ENCODE measurements around the gene CLEC7A. TPM values are rescaled to one million over a fixed set of nuclear protein-coding genes. Genes with fewer than 3 reads are reported as not detected.

Gene CLEC7A
- total RNA-seq, 1 experiment from 2014 or later: not detected

DNA sequence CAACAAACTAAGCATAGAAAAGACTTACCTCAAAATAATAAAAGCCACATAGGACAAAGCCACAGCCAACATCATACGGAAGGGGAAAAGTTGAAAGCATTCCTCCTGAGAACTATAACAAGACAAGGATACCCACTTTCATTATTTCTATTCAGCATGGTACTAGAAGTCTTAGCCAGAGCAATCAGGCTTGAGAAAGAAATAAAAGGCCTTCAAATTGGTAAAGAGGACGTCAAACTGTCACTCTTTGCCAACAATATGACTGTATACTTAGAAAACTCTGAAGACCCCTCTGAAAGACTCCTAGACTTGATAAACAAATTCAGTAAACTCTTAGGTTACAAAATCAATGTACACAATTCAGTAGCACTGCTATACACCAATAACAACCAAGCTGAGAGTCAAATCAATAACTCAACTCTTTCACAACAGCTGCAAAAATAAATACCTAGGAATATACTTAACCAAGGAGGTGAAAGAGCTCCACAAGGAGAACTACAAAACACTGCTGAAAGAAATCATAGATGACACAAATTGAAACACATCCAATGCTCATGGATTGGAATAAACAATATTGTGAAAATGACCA lies 19.6 kb downstream of the CLEC7A start:
- Histone ChIP-seq H3K23ac (ENCODE audit: insufficient read length, low read depth, low read length) (no peak overlapping the region), H2BK5ac (ENCODE audit: insufficient read length, low read length) (no peak overlapping the region), H2AK5ac (ENCODE audit: insufficient read length, low read length) (no peak overlapping the region), H3K4me2 (ENCODE audit: insufficient read depth, insufficient read length, low read length) (no peak overlapping the region), H2BK120ac (ENCODE audit: low read depth, low read length, poor library complexity, severe bottlenecking) (no peak overlapping the region), H2AFZ (ENCODE audit: low read length) (no peak overlapping the region), H3K56ac (ENCODE audit: insufficient read length, low read depth, low read length) (no peak overlapping the region), H2BK15ac (ENCODE audit: low read depth, low read length) (no peak overlapping the region), H3K18ac (ENCODE audit: insufficient read length, low read depth, low read length) (no peak overlapping the region), H4K8ac (replicated peaks; ENCODE audit: insufficient read length, low read depth, low read length) (no peak overlapping the region), H3K23me2 (ENCODE audit: insufficient read length, low read depth, low read length, poor library complexity, severe bottlenecking) (no peaks in the 10 kb centered on the region), H3K27ac (ENCODE audit: insufficient read length, low read depth, low read length) (no peak overlapping the region), H4K91ac (ENCODE audit: insufficient read length, low read depth, low read length) (no peak overlapping the region), H3T11ph (ENCODE audit: low read length) (no peak overlapping the region), H3K79me1 (ENCODE audit: insufficient read depth, low read depth, low read length, poor library complexity, severe bottlenecking) (no peaks in the 10 kb centered on the region), H4K20me1 (ENCODE audit: control insufficient read depth, insufficient read depth, insufficient read length) (no peaks in the 10 kb centered on the region), H3K27me3 (ENCODE audit: insufficient read depth, low read length) (no peaks in the 10 kb centered on the region), H3K4ac (ENCODE audit: low read depth, low read length) (no peak overlapping the region), H4K5ac (ENCODE audit: insufficient read length, low read depth, low read length) (no peak overlapping the region), H3K79me2 (ENCODE audit: insufficient read depth, low read length) (no peaks in the 10 kb centered on the region), H2BK20ac (ENCODE audit: low read depth, low read length, poor library complexity, severe bottlenecking) (no peak overlapping the region), H3K9ac (ENCODE audit: extremely low read depth, insufficient read length, low read length) (no peak overlapping the region), H3K9me3 (ENCODE audit: control insufficient read depth, low read depth, low read length) (no peaks in the 10 kb centered on the region), H2BK12ac (ENCODE audit: insufficient read length, low read depth, low read length) (no peak overlapping the region), H3K4me1 (ENCODE audit: insufficient read depth, low read length) (no peaks in the 10 kb centered on the region), H3K14ac (ENCODE audit: insufficient read depth, low read length) (no peak overlapping the region)
- H3K4me3 Mint-ChIP-seq: no peak overlapping the region
- DNase-seq: no peak
- H3K9me3 Mint-ChIP-seq: peaks cover 7% of the 10 kb centered on the region in 2 experiments
- H3K27ac Mint-ChIP-seq: no peak overlapping the region
- TF ChIP-seq, protein P1, sequence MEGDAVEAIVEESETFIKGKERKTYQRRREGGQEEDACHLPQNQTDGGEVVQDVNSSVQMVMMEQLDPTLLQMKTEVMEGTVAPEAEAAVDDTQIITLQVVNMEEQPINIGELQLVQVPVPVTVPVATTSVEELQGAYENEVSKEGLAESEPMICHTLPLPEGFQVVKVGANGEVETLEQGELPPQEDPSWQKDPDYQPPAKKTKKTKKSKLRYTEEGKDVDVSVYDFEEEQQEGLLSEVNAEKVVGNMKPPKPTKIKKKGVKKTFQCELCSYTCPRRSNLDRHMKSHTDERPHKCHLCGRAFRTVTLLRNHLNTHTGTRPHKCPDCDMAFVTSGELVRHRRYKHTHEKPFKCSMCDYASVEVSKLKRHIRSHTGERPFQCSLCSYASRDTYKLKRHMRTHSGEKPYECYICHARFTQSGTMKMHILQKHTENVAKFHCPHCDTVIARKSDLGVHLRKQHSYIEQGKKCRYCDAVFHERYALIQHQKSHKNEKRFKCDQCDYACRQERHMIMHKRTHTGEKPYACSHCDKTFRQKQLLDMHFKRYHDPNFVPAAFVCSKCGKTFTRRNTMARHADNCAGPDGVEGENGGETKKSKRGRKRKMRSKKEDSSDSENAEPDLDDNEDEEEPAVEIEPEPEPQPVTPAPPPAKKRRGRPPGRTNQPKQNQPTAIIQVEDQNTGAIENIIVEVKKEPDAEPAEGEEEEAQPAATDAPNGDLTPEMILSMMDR (conservative IDR thresholded peaks at IDR 0.05): no peak
- peaks cover 8% of the 10 kb centered on the region for H3K27me3 Mint-ChIP-seq (ENCODE audit: low read depth)
- peaks cover 0 to 18% (median 7%) of the 10 kb centered on the region in 3 experiments; a peak in 4 of 7 replicates for H3K36me3 Mint-ChIP-seq (ENCODE audit: insufficient read depth in 1 of 3, low read depth in 3 of 3)
- H3K4me1 Mint-ChIP-seq: no peaks in the 10 kb centered on the region
- WGBS (ENCODE audit: extremely low coverage, insufficient read length, low lambda C conversion rate): no CpG with 5 or more reads among the region's 2 CpGs
